Measurements from ENCODE around the gene KNCN. TPM values are rescaled to one million over a fixed set of nuclear protein-coding genes. Genes with fewer than 3 reads are reported as not detected.

The KNCN gene
- polyA plus RNA-seq, 3 donors: not detected

GRCh38 chr1:46583494-46583893 is 32.0 kb upstream of the KNCN start:
- Histone ChIP-seq H3K27me3 (ENCODE audit: control insufficient read depth in 2 of 2, insufficient read depth in 2 of 2, low read length in 2 of 2) (no peaks in the 10 kb centered on the region), H2AFZ (ENCODE audit: insufficient read depth, low read depth, low read length, poor library complexity, severe bottlenecking) (no peak overlapping the region), H3K4me3 (replicated peaks in 1 of 3; ENCODE audit: low read depth in 2 of 3, low read length in 3 of 3) (peak overlapping the region in 1 of 3 experiments; percentile 27), H3K4me2 (replicated peaks; ENCODE audit: extremely low read depth, low read length, poor library complexity, severe bottlenecking) (no peak overlapping the region), H3K27ac (ENCODE audit: low read depth in 1 of 2, low read length in 2 of 2) (no peak overlapping the region), H3K36me3 (replicated peaks in 1 of 2; ENCODE audit: control insufficient read depth in 1 of 2, insufficient read depth in 2 of 2, low read length in 2 of 2) (peaks cover 20 to 44% of the 10 kb centered on the region in 2 donors), H3K9ac (ENCODE audit: insufficient read depth, low read length, poor library complexity, severe bottlenecking) (no peak overlapping the region), H3K4me1 (ENCODE audit: control insufficient read depth in 1 of 2, insufficient read depth in 2 of 2, low read length in 2 of 2) (peaks cover 80 to 84% of the 10 kb centered on the region in 2 donors), H3K9me3 (replicated peaks in 1 of 2; ENCODE audit: control insufficient read depth in 1 of 2, insufficient read depth in 1 of 2, low read length in 2 of 2) (no peaks in the 10 kb centered on the region), H3K79me2 (ENCODE audit: insufficient read depth, low read length) (peaks cover 34% of the 10 kb centered on the region), H4K20me1 (ENCODE audit: insufficient read depth, low read length) (peaks cover 30% of the 10 kb centered on the region)
- TF ChIP-seq CTCF (IDR thresholded peaks at IDR 0.05): no peak
- WGBS (ENCODE audit: insufficient coverage): no CpG with 5 or more reads among the region's 5 CpGs
- Mint-ChIP-seq H3K4me3 (no peak overlapping the region), H3K36me3 (peaks cover 41 to 52% of the 10 kb centered on the region in 2 donors), H3K4me1 (peaks cover 87% of the 10 kb centered on the region), H3K27me3 (ENCODE audit: low read depth in 3 of 3) (peaks cover 0 to 3% (median 0%) of the 10 kb centered on the region in 3 donors), H3K27ac (peak overlapping the region in 3 of 7 donors; percentile 50 to 81 (median 58)), H3K9me3 (no peaks in the 10 kb centered on the region)
- intact Hi-C loops (cut with micrococcal nuclease): loop anchor here in 1 of 2 donors (1.0 to 5.0 kb wide), 2 partner anchors 11 to 34 kb away; partner anchors contain the start of gene MOB3C
- DNase-seq: no peak

- H4K20me1 ChIP-seq (ENCODE audit: insufficient read depth, low read length): peaks cover 33% of the 10 kb centered on the region
- Mint-ChIP-seq H3K9me3 (no peaks in the 10 kb centered on the region), H3K4me1 (peaks cover 90% of the 10 kb centered on the region), H3K27ac (peak overlapping the region; percentile 73 to 99 (median 86)), H3K4me3 (peak overlapping the region in 1 of 2 donors; percentile 40), H3K36me3 (peaks cover 44 to 57% of the 10 kb centered on the region in 2 donors), H3K27me3 (ENCODE audit: low read depth in 3 of 3) (peaks cover 0 to 3% (median 0%) of the 10 kb centered on the region in 3 donors)
- peaks cover 34% of the 10 kb centered on the region for H3K79me2 ChIP-seq (ENCODE audit: insufficient read depth, low read length)
- no peak overlapping the region for H2AFZ ChIP-seq (ENCODE audit: insufficient read depth, low read depth, low read length, poor library complexity, severe bottlenecking)
- peaks cover 24 to 50% of the 10 kb centered on the region in 2 donors for H3K36me3 ChIP-seq (replicated peaks in 1 of 2; ENCODE audit: control insufficient read depth in 1 of 2, insufficient read depth in 2 of 2, low read length in 2 of 2)
- no peaks in the 10 kb centered on the region for H3K9me3 ChIP-seq (replicated peaks in 1 of 2; ENCODE audit: control insufficient read depth in 1 of 2, insufficient read depth in 1 of 2, low read length in 2 of 2)
- DNase-seq: peak in 2 of 3 donors; percentile 35 to 39
- no peaks in the 10 kb centered on the region for H3K27me3 ChIP-seq (ENCODE audit: control insufficient read depth in 2 of 2, insufficient read depth in 2 of 2, low read length in 2 of 2)
- H3K27ac ChIP-seq (ENCODE audit: low read depth in 1 of 2, low read length in 2 of 2): peak overlapping the region in 1 of 2 donors; percentile 86
- intact Hi-C loops (cut with micrococcal nuclease): loop anchor here in 1 of 2 donors (1.0 to 5.0 kb wide), 2 partner anchors 11 to 34 kb away; partner anchors contain the start of gene MOB3C
- H3K4me3 ChIP-seq (replicated peaks in 1 of 3; ENCODE audit: low read depth in 2 of 3, low read length in 3 of 3): peak overlapping the region in 1 of 3 experiments; percentile 27
- WGBS (ENCODE audit: insufficient coverage): 4% methylated on average over 3 of the region's 7 CpGs
- TF ChIP-seq CTCF (IDR thresholded peaks at IDR 0.05): no peak
- peaks cover 81 to 88% of the 10 kb centered on the region in 2 donors for H3K4me1 ChIP-seq (ENCODE audit: control insufficient read depth in 1 of 2, insufficient read depth in 2 of 2, low read length in 2 of 2)
- H3K4me2 ChIP-seq (replicated peaks; ENCODE audit: extremely low read depth, low read length, poor library complexity, severe bottlenecking): peak overlapping the region; percentile 2
- H3K9ac ChIP-seq (ENCODE audit: insufficient read depth, low read length, poor library complexity, severe bottlenecking): no peak overlapping the region
These were observed 31.5 kb upstream of the KNCN start for GRCh38 chr1:46582972-46583371.
